Colon (tissue), 2 donors: ENCODE measurements around the gene PPIE.

Experiments used
- FAIRE-seq: peaks from 2 replicates; lab custom pipeline; 2012; peaks lifted over from hg19 to GRCh38; lab: Jason Lieb, UNC
- donor health status: control.
- donor health status: control.

Gene PPIE

DNA sequence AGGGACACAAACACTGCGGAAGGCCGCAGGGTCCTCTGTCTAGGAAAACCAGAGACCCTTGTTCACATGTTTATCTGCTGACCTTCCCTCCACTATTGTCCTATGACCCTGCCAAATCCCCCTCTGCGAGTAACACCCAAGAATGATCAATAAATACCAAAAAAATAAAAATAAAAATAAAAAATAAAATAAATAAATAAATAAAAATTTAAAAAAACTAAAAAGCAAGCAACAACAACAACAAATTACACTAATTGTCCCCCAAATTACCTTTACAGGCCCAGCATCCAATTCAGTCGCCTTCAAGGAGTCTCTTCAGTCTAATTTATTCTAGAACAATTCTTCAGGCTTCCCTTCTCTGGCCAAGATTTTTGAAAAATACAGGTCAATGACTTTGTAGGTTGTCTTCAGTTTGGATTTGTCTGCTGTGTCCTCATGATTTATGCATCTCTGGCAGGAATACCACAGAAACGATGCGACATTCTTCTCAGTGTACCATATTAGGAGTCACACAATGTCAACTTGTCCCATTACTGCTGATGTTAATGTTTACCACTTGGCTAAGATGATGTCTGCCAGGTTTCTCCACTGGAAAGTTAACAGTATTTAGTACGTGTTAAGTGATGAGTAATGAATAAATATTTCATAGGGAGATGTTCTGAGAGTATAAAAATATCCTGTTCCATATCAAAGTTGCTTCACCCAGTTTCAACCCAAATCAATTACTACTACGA, 70.3 kb downstream of the PPIE start:
- FAIRE-seq: no peak

DNA sequence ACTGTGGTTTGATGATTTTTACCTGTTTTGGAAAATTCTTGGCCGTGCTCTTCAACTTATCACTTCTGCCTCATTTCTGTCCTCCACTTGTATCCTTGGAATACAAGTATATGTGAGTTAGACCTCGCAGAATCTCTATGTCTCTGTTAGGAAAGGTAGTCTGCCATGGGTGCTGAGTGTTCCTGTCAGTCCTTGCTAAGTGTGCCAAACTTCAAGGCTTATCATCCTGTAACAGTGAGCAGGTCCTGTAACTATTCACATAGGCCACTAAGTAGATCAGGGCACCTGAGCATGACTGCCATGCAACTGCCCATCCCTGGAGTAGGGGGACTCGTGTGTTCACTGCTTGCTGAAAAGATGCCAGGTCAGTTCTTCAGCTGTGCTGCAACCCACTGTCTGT, 74.2 kb downstream of the PPIE start:
- no peak for FAIRE-seq
